ENCODE measurements around the gene PLAAT4.
"Not testable (repeated sequence)": the region's sequence is repeated elsewhere in the genome, so short reads cannot be mapped to it uniquely, and the experiment has no call there.

The PLAAT4 gene

DNA sequence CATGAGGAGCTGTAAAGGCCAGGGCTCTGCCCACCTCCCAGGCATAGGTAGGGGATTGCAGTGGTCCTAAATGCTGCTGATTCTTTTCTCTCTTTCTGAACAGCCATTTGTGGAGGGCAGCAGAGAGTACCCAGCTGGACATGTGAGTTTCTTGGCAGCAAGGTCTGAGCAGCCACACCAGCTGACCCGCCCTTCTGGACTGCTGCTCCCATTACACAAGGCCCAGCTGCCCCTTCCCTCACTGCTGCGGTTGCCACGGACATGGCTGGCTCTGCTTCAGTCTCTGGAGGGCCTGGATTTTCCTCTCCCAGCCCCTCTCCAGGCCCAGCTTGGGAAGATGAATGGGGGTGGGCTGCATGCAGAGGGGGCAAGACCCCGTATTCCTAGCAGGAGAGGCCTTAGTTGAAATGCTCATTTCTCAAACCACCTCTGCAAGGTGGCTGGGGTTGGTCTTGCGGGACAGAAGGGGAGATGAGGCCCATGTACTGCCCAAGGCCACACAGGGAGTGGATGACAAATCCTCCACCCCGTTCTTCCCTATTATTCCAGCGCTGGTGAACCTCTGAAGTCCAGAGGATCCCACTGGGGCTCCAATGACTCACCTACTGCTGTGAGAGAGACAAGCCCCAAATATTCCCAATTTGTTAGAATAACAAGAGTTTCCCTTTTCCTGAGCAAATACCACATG lies 26.1 kb upstream of the PLAAT4 start:
- Histone ChIP-seq H3K36me3 (ENCODE audit: insufficient read depth, low read length) (no peaks in the 10 kb centered on the region), H3K27me3 (ENCODE audit: insufficient read depth, low read length) (no peaks in the 10 kb centered on the region), H3K4me1 (ENCODE audit: control insufficient read depth, insufficient read depth, low read length, unreplicated experiment) (peaks cover 17% of the 10 kb centered on the region), H2AFZ (ENCODE audit: low read length, unreplicated experiment) (no peak overlapping the region), H3K27ac (ENCODE audit: low read depth, low read length) (peak overlapping the region; percentile 54), H3K79me2 (ENCODE audit: control insufficient read depth, insufficient read depth, low read length, unreplicated experiment) (no peaks in the 10 kb centered on the region), H3K4me3 (ENCODE audit: low read depth, low read length) (no peak overlapping the region)

DNA sequence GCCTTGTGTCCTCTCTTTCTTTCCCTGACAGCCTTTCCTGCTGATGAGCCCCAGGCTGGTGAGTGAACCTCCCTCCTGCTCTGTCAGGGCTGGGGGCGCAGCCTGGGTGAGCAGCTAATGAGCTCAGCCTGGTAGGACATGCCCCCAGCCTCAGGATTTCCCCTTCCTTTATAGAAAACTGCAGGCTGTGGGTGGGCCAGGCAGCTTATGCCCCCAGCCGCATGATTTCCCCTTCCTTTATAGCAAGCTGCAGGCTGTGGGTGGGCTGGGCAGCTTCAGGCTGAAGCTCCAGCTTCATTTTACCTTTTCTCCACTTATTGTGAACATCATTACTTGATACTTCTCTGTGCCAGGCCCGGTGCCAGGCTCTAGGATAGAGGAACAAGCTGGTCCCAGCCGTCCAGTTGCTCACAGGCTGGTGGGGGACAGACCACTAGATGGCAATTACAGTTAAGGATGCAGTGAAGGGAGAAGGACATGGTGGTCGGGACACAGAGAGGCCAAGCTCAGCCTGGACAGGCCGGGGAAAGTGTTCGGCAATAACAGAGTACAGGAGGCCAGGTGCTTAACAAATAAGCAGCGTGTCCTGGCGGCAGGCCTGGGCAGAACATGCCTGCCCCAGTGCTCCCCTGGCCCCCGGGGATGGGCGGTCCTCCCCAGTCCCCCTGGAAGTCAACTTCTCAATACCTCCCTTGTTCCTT lies 25.4 kb upstream of the PLAAT4 start:
- Histone ChIP-seq H3K79me2 (ENCODE audit: control insufficient read depth, insufficient read depth, low read length, unreplicated experiment) (no peaks in the 10 kb centered on the region), H3K27me3 (ENCODE audit: insufficient read depth, low read length) (no peaks in the 10 kb centered on the region), H3K36me3 (ENCODE audit: insufficient read depth, low read length) (no peaks in the 10 kb centered on the region), H3K4me3 (ENCODE audit: low read depth, low read length) (no peak overlapping the region), H2AFZ (ENCODE audit: low read length, unreplicated experiment) (no peak overlapping the region), H3K27ac (ENCODE audit: low read depth, low read length) (peak overlapping the region; percentile 39; the same call in 1 of the 2 replicates), H3K4me1 (ENCODE audit: control insufficient read depth, insufficient read depth, low read length, unreplicated experiment) (peaks cover 17% of the 10 kb centered on the region)

DNA sequence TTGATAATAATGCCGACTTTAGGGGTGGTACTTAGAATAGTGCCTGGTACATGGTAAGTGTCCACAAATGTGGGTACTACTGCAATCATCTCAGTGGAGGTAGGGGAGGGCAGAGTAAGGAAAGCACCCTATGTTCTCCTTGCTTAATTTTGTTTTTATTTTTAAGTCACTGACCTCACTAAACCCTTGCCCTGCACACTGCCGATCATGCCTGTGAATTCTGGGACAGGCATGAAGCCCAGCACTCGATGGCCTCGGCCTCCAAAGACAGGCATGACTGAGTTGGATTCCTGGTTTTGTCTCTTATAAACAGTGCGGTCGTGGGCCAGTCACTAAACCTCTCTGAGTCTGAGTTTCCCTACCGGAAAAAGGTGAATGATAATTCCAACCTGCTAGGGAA lies 23.8 kb upstream of the PLAAT4 start:
- Histone ChIP-seq H3K36me3 (ENCODE audit: insufficient read depth, low read length) (no peaks in the 10 kb centered on the region), H3K27ac (ENCODE audit: low read depth, low read length) (no peak overlapping the region), H3K79me2 (ENCODE audit: control insufficient read depth, insufficient read depth, low read length, unreplicated experiment) (no peaks in the 10 kb centered on the region), H3K4me3 (ENCODE audit: low read depth, low read length) (no peak overlapping the region), H3K27me3 (ENCODE audit: insufficient read depth, low read length) (no peaks in the 10 kb centered on the region), H2AFZ (ENCODE audit: low read length, unreplicated experiment) (no peak overlapping the region), H3K4me1 (ENCODE audit: control insufficient read depth, insufficient read depth, low read length, unreplicated experiment) (peaks cover 17% of the 10 kb centered on the region)

DNA sequence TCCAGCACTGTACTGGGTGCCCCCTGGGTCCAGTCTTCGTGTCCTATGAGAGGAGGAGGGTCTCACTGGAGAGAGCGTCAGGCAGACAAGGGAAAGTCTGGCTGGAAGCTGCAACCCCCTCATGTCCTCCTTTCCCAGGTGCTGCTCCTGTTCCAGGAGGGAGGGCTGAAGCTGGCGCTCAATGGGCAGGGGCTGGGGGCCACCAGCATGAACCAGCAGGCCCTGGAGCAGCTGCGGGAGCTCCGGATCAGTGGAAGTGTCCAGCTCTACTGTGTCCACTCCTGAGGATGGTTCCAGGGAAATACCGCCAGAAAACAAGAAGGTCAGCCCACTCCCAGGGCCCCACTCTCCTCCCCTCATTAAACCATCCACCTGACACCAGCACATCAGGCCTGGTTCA lies 20.5 kb upstream of the PLAAT4 start:
- Histone ChIP-seq H3K36me3 (ENCODE audit: insufficient read depth, low read length) (no peaks in the 10 kb centered on the region), H3K27me3 (ENCODE audit: insufficient read depth, low read length) (no peaks in the 10 kb centered on the region), H2AFZ (ENCODE audit: low read length, unreplicated experiment) (no peak overlapping the region), H3K4me3 (ENCODE audit: low read depth, low read length) (no peak overlapping the region), H3K4me1 (ENCODE audit: control insufficient read depth, insufficient read depth, low read length, unreplicated experiment) (peaks cover 14% of the 10 kb centered on the region), H3K79me2 (ENCODE audit: control insufficient read depth, insufficient read depth, low read length, unreplicated experiment) (no peaks in the 10 kb centered on the region), H3K27ac (ENCODE audit: low read depth, low read length) (no peak overlapping the region)

DNA sequence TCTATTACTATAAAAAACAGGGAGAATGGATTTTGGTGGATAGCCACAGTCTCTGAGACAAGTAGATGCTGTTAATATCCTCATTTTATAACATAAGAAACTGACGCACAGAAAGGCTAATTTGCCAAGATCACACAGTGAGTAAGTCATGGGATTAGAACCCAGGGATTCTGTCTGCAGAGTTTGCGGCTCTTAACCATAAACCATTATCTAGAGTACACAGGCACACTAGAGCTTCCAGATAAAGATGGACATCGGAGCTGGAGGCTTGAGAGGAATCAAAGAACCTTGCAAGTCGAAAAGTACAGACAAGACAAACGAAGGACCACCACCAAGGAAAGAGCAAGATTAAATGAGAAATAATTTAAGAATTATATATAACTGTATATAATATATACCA lies 19.5 kb upstream of the PLAAT4 start:
- no peak overlapping the region for H3K4me3 ChIP-seq (ENCODE audit: low read depth, low read length)
- H3K36me3 ChIP-seq (ENCODE audit: insufficient read depth, low read length) = no peaks in the 10 kb centered on the region
- no peak overlapping the region for H3K27ac ChIP-seq (ENCODE audit: low read depth, low read length)
- H3K79me2 ChIP-seq (ENCODE audit: control insufficient read depth, insufficient read depth, low read length, unreplicated experiment) = no peaks in the 10 kb centered on the region
- no peaks in the 10 kb centered on the region for H3K27me3 ChIP-seq (ENCODE audit: insufficient read depth, low read length)
- no peak overlapping the region for H2AFZ ChIP-seq (ENCODE audit: low read length, unreplicated experiment)
- peaks cover 8% of the 10 kb centered on the region for H3K4me1 ChIP-seq (ENCODE audit: control insufficient read depth, insufficient read depth, low read length, unreplicated experiment)

DNA sequence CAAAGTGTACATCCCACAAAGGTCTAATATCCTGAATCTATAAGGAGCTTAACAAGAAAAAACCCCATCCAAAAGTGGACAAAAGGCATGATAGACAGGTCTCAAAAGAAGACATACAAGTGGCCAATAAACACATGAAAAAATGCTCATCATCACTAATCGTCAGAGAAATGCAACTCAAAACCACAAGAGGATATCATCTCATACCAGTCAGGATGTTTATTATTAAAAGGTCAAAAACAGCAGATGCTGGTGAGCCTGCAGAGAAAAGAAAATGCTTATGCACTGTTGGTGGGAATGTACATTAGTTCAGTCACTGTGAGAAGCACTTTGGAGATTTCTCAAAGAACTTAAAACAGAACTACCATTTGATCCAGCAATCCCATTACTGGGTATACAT lies 18.1 kb upstream of the PLAAT4 start:
- Histone ChIP-seq H3K27ac (ENCODE audit: low read depth, low read length) (no peak overlapping the region), H3K27me3 (ENCODE audit: insufficient read depth, low read length) (no peaks in the 10 kb centered on the region), H3K79me2 (ENCODE audit: control insufficient read depth, insufficient read depth, low read length, unreplicated experiment) (no peaks in the 10 kb centered on the region), H3K4me1 (ENCODE audit: control insufficient read depth, insufficient read depth, low read length, unreplicated experiment) (peaks cover 8% of the 10 kb centered on the region), H3K36me3 (ENCODE audit: insufficient read depth, low read length) (no peaks in the 10 kb centered on the region), H3K4me3 (ENCODE audit: low read depth, low read length) (no peak overlapping the region), H2AFZ (ENCODE audit: low read length, unreplicated experiment) (peak overlapping the region; percentile 12)

DNA sequence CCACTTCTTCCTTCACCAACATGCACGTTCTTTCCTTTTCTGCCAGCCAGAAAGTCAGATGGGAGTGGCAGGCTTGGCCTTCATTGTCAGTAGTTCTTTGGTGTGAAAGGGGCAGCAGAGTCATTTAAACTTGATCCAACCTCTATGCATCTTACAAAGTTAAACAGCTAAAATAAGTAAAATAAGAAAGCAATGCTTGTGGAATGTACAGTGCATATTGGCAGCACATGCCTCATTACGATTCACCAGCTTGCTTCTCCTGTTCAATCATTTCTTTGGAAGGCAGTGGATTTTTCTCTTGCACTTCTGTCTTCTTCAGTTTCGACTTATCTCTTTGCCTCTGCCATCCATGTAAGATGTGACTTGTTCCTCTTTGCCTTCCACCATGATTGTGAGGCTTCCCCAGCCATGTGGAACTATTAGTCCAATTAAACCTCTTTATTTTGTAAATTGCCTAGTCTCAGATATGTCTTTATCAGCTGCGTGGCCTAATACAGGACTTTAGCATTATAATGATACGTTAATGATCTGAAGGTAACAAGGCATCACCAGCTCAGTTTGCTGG lies 15.9 kb upstream of the PLAAT4 start:
- Histone ChIP-seq H2AFZ (ENCODE audit: low read length, unreplicated experiment) (no peak overlapping the region), H3K79me2 (ENCODE audit: control insufficient read depth, insufficient read depth, low read length, unreplicated experiment) (no peaks in the 10 kb centered on the region), H3K4me1 (ENCODE audit: control insufficient read depth, insufficient read depth, low read length, unreplicated experiment) (peaks cover 8% of the 10 kb centered on the region), H3K4me3 (ENCODE audit: low read depth, low read length) (no peak overlapping the region), H3K36me3 (ENCODE audit: insufficient read depth, low read length) (no peaks in the 10 kb centered on the region), H3K27ac (ENCODE audit: low read depth, low read length) (no peak overlapping the region), H3K27me3 (ENCODE audit: insufficient read depth, low read length) (no peaks in the 10 kb centered on the region)

DNA sequence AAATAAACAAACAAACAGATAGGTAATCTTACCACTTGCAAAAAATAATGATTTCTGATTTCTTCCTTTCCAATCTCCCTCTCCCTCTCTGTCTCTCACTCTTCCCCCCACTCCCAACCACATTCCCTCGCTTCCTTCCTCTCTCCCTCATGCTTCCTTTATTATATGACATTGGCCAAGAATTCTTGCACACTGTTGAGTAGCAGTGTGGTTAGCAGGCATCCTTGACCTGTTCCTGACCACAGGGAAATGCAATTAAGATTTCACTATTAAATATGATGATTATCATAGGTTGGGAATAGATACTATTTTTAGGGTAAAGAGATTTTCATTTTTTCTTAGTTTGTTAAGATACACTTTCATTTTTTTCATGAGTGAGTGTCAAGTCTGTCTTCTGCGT lies 14.7 kb upstream of the PLAAT4 start:
- H3K79me2 ChIP-seq (ENCODE audit: control insufficient read depth, insufficient read depth, low read length, unreplicated experiment) = no peaks in the 10 kb centered on the region
- H3K36me3 ChIP-seq (ENCODE audit: insufficient read depth, low read length) = no peaks in the 10 kb centered on the region
- no peak overlapping the region for H2AFZ ChIP-seq (ENCODE audit: low read length, unreplicated experiment)
- no peak overlapping the region for H3K4me3 ChIP-seq (ENCODE audit: low read depth, low read length)
- H3K27ac ChIP-seq (ENCODE audit: low read depth, low read length) = no peak overlapping the region
- H3K27me3 ChIP-seq (ENCODE audit: insufficient read depth, low read length) = no peaks in the 10 kb centered on the region
- peaks cover 8% of the 10 kb centered on the region for H3K4me1 ChIP-seq (ENCODE audit: control insufficient read depth, insufficient read depth, low read length, unreplicated experiment)

DNA sequence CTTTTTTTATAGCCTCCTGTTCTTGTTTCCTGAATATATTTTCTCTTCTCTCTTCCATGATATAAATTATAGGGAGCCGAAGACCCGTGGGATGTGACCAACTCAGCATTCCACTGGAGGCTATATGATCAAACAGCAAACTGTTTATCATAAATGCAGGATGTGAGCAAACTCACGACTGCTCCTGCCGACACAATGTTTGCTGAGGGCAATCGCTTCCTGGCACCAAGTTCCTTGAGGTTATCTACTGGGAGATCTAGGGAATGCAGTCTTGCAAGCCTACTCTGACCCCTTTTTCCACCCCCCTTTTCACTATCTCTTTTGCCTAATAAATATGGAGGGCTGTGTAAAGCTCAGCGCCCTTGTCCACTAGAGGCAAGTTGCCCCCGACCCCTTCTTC lies 13.5 kb upstream of the PLAAT4 start:
- Histone ChIP-seq H3K4me3 (ENCODE audit: low read depth, low read length) (no peak overlapping the region), H3K36me3 (ENCODE audit: insufficient read depth, low read length) (no peaks in the 10 kb centered on the region), H3K4me1 (ENCODE audit: control insufficient read depth, insufficient read depth, low read length, unreplicated experiment) (peaks cover 7% of the 10 kb centered on the region), H3K27ac (ENCODE audit: low read depth, low read length) (no peak overlapping the region), H2AFZ (ENCODE audit: low read length, unreplicated experiment) (no peak overlapping the region), H3K27me3 (ENCODE audit: insufficient read depth, low read length) (no peaks in the 10 kb centered on the region), H3K79me2 (ENCODE audit: control insufficient read depth, insufficient read depth, low read length, unreplicated experiment) (no peaks in the 10 kb centered on the region)

DNA sequence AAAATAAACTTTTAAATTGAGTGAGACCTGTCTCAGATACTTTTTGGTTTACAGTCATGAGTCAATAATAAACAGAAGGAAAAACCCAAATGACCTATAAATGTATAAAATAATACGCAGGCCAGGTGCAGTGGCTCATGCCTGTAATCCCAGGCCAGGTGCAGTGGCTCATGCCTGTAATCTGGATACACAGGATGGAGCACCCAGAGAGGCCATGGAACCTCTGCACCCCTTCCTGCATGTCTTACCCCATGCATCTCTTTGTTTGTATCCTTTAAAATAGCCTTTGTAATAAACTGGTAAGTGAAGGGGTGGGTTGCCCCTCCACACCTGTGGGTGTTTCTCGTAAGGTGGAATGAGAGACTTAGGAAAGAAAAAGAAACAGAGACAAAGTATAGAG lies 8.9 kb upstream of the PLAAT4 start:
- H2AFZ ChIP-seq (ENCODE audit: low read length, unreplicated experiment) = no peak overlapping the region
- no peaks in the 10 kb centered on the region for H3K36me3 ChIP-seq (ENCODE audit: insufficient read depth, low read length)
- peaks cover 14% of the 10 kb centered on the region for H3K4me1 ChIP-seq (ENCODE audit: control insufficient read depth, insufficient read depth, low read length, unreplicated experiment)
- no peak overlapping the region for H3K4me3 ChIP-seq (ENCODE audit: low read depth, low read length)
- no peaks in the 10 kb centered on the region for H3K79me2 ChIP-seq (ENCODE audit: control insufficient read depth, insufficient read depth, low read length, unreplicated experiment)
- no peaks in the 10 kb centered on the region for H3K27me3 ChIP-seq (ENCODE audit: insufficient read depth, low read length)
- no peak overlapping the region for H3K27ac ChIP-seq (ENCODE audit: low read depth, low read length)

DNA sequence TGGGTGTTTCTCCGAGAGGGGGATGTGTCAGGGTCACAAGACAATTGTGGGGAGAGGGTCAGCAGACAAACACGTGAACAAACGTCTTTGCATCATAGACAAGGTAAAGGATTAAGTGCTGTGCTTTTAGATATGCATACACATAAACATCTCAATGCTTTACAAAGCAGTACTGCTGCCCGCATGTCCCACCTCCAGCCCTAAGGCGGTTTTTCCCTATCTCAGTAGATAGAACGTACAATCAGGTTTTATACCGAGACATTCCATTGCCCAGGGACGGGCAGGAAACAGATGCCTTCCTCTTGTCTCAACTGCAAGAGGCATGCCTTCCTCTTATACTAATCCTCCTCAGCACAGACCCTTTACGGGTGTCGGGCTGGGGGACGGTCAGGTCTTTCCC lies 8.5 kb upstream of the PLAAT4 start:
- not testable (repeated sequence) for H3K4me3 ChIP-seq (ENCODE audit: low read depth, low read length); H3K27me3 ChIP-seq (ENCODE audit: insufficient read depth, low read length); H3K79me2 ChIP-seq (ENCODE audit: control insufficient read depth, insufficient read depth, low read length, unreplicated experiment); H3K36me3 ChIP-seq (ENCODE audit: insufficient read depth, low read length); H3K27ac ChIP-seq (ENCODE audit: low read depth, low read length); H2AFZ ChIP-seq (ENCODE audit: low read length, unreplicated experiment)
- H3K4me1 ChIP-seq (ENCODE audit: control insufficient read depth, insufficient read depth, low read length, unreplicated experiment) = peaks cover 14% of the 10 kb centered on the region

All from ACC112 (cell line).